Parathyroid adenoma (tissue), 2 donors: ENCODE results near the gene PCYT2.

Experiments used
- H2AFZ ChIP-seq: fragments of 300-600 bp; sonication (generic); one replicate; pipeline ENCODE4 v1.7.0; 2017; ENCODE audit warnings: antibody characterized with exemption, mild to moderate bottlenecking
- H3K27ac ChIP-seq: fragments of 300-600 bp; sonication (generic); one replicate; pipeline ENCODE4 v1.7.0; 2017
- H3K27me3 ChIP-seq: fragments of 300-600 bp; sonication (generic); one replicate; pipeline ENCODE4 v1.7.0; 2017; ENCODE audit warnings: low read length; ENCODE audit not compliant: control insufficient read depth, insufficient read depth
- H3K36me3 ChIP-seq: fragments of 300-600 bp; sonication (generic); one replicate; pipeline ENCODE4 v1.7.0; 2017; ENCODE audit warnings: low read length; ENCODE audit not compliant: control insufficient read depth, insufficient read depth
- H3K4me1 ChIP-seq: fragments of 300-600 bp; sonication (generic); one replicate; pipeline ENCODE4 v1.7.0; 2017; ENCODE audit warnings: control low read depth
- H3K4me2 ChIP-seq: fragments of 300-600 bp; sonication (generic); one replicate; pipeline ENCODE4 v1.7.0; 2017; ENCODE audit warnings: low read length
- H3K4me3 ChIP-seq: fragments of 300-600 bp; sonication (generic); one replicate; pipeline ENCODE4 v1.7.0; 2017; ENCODE audit warnings: low read depth, low read length
- H3K79me2 ChIP-seq: fragments of 300-600 bp; sonication (generic); one replicate; pipeline ENCODE4 v1.7.0; 2017; ENCODE audit warnings: control low read depth
- H3K9ac ChIP-seq: fragments of 300-600 bp; sonication (generic); one replicate; pipeline ENCODE4 v1.7.0; 2017; ENCODE audit warnings: mild to moderate bottlenecking
- H3K9me3 ChIP-seq: fragments of 300-600 bp; sonication (generic); one replicate; pipeline ENCODE4 v1.7.0; 2017; ENCODE audit warnings: low read length; ENCODE audit not compliant: control insufficient read depth
- TF ChIP-seq, protein P1 (sequence below): fragments of 300-600 bp; sonication (generic); IDR thresholded peaks from one replicate; pipeline ENCODE4 v1.7.0; 2017; ENCODE audit warnings: antibody characterized with exemption, mild to moderate bottlenecking
- donor health status: primary hyperparathyroidism.

Gene PCYT2

DNA sequence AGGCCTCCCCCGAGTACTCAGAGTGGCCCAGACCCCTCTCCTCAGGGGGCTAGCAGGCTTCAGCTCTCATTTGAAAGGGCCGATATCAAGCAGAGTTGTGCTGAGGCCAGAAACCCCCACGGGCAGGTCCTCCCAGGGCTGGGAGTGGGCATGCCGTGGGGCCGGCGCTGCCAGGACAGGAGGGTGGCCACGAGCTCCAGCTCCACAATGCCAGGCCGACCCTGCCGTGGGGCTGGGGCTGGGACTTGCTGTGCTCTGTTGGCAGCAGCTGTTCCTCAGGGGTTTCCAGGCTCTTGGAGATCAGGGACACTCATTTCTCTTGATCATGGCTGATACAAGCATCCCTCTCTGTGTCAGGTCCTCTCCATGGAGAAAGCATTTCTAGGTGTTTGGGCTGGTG is 12.3 kb downstream of the PCYT2 start:
- Histone ChIP-seq H3K4me1 (no peaks in the 10 kb centered on the region), H3K4me2 (no peak overlapping the region), H3K27ac (no peak overlapping the region), H3K36me3 (no peaks in the 10 kb centered on the region), H2AFZ (no peak overlapping the region), H3K79me2 (no peaks in the 10 kb centered on the region), H3K9ac (no peak overlapping the region), H3K4me3 (no peak overlapping the region), H3K9me3 (no peaks in the 10 kb centered on the region), H3K27me3 (no peaks in the 10 kb centered on the region)
- TF ChIP-seq, protein P1, sequence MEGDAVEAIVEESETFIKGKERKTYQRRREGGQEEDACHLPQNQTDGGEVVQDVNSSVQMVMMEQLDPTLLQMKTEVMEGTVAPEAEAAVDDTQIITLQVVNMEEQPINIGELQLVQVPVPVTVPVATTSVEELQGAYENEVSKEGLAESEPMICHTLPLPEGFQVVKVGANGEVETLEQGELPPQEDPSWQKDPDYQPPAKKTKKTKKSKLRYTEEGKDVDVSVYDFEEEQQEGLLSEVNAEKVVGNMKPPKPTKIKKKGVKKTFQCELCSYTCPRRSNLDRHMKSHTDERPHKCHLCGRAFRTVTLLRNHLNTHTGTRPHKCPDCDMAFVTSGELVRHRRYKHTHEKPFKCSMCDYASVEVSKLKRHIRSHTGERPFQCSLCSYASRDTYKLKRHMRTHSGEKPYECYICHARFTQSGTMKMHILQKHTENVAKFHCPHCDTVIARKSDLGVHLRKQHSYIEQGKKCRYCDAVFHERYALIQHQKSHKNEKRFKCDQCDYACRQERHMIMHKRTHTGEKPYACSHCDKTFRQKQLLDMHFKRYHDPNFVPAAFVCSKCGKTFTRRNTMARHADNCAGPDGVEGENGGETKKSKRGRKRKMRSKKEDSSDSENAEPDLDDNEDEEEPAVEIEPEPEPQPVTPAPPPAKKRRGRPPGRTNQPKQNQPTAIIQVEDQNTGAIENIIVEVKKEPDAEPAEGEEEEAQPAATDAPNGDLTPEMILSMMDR, result no peak

DNA sequence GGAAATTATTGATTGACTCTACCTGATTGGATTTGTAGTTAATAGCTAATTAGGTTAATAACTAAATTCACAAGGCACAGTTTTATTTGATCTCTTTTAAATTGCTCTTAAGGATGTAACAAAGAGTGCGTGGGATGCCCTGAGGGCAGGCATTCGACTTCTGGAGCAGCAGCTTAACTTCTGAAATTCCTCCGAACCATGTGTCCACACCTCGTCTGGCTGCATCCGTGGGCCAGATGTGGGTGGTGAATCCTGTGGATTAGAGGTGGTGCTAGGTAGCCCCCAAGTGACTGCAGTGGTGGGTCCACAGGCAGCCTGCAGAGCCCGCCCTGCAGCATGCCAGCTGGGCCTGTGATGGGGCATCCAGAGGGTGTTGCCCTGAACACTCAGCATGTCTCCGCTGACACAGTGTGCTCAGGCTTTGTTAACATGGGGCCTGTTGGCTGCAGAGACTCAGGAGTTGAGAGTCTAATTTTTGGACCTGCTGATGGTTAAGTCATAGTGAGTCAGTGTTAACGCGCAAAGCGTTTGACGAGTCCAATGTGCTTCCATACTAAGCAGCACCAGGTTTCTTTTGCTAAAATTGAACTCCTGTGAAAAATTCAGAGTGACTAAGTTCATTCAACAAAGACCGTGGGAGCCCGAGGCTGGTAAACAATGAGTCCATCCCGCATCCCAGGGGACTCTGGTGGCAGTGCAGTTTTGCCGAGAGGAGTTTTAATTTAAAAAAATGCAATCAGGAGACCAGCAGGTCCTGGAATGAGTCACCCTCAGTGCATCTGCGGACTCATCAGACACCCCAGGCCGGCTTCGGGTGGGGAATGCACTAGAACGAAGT is 13.0 kb downstream of the PCYT2 start:
- Histone ChIP-seq H3K9me3 (no peaks in the 10 kb centered on the region), H3K4me3 (no peak overlapping the region), H3K27me3 (no peaks in the 10 kb centered on the region), H3K27ac (no peak overlapping the region), H2AFZ (no peak overlapping the region), H3K4me1 (no peaks in the 10 kb centered on the region), H3K36me3 (no peaks in the 10 kb centered on the region), H3K79me2 (no peaks in the 10 kb centered on the region), H3K9ac (no peak overlapping the region), H3K4me2 (no peak overlapping the region)
- TF ChIP-seq, protein P1, result no peak

DNA sequence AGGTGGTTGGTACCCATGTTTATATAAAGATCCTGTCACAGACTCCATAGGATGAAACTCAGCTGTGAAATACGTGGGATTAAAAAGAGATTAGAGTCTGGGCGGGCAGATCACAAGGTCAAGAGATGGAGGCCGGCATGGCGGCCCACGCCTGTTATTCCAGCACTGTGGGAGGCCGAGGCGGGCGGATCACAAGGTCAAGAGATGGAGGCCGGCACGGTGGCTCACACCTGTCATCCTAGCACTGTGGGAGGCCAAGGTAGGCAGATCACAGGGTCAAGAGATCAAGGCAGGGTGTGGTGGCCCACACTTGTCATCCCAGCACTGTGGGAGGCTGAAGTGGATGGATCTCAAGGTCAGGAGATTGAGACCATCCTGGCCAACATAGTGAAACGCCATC is 15.8 kb downstream of the PCYT2 start:
- TF ChIP-seq, protein P1, result no peak
- no peak overlapping the region for H3K4me3 ChIP-seq

DNA sequence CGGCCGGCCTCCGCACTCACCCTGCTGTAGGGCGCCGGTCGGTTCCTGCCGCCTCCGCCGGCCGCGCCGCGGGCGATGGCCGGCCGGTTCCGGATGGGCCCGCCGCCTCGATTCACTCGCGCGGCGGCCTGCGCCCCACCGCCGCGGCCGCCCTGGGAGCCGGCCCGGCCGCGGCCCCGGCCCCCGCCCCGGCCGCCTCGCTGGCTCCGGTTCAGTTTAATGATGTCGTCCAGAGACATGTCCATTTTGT is 20.0 kb downstream of the PCYT2 start:
- Histone ChIP-seq H3K36me3 (no peaks in the 10 kb centered on the region), H3K4me1 (peaks cover 12% of the 10 kb centered on the region), H3K4me3 (peak overlapping the region; percentile 54), H3K4me2 (no peak overlapping the region), H3K79me2 (peaks cover 15% of the 10 kb centered on the region), H3K27me3 (no peaks in the 10 kb centered on the region), H2AFZ (no peak overlapping the region), H3K9me3 (no peaks in the 10 kb centered on the region), H3K9ac (no peak overlapping the region), H3K27ac (no peak overlapping the region)
- TF ChIP-seq, protein P1, result no peak

More for the DNA sequence above, 15.8 kb downstream of the PCYT2 start:
- H2AFZ ChIP-seq, result no peak overlapping the region
- H3K36me3 ChIP-seq, result no peaks in the 10 kb centered on the region
- H3K4me1 ChIP-seq, result peaks cover 6% of the 10 kb centered on the region
- no peak overlapping the region for H3K4me2 ChIP-seq
- peaks cover 8% of the 10 kb centered on the region for H3K79me2 ChIP-seq
- no peak overlapping the region for H3K27ac ChIP-seq
- no peaks in the 10 kb centered on the region for H3K9me3 ChIP-seq
- no peaks in the 10 kb centered on the region for H3K27me3 ChIP-seq
- H3K9ac ChIP-seq, result no peak overlapping the region
